Epithelial cell of proximal tubule (primary cell): ENCODE measurements around the gene SUMO2. TPM values are rescaled to one million over a fixed set of nuclear protein-coding genes. Genes with fewer than 3 reads are reported as not detected.

Source experiments
- DNase-seq: peaks from one replicate; pipeline ENCODE4 v3.0.0-alpha.2; 2011; ENCODE audit warnings: low read depth
- H3K4me3 ChIP-seq: 2 replicates; pipeline ENCODE4 v1.5.1; 2011; ENCODE audit warnings: low read depth, mild to moderate bottlenecking, low read length
- CTCF ChIP-seq: conservative IDR thresholded peaks from 2 replicates; pipeline ENCODE4 v1.5.1; 2012; ENCODE audit warnings: low read depth, mild to moderate bottlenecking, low read length
- total RNA-seq: library from RNA; depleted of rRNA; stranded (reverse); fragments of >200 nt; gene quantifications from 2 replicates; pipeline ENCODE4 v1.2.3, GENCODE V29; 2015

Gene SUMO2
- total RNA-seq, 1 donor from 2014 or later, result 166 TPM

- H3K4me3 ChIP-seq, result peak overlapping the region; percentile 97
- TF ChIP-seq CTCF, result no peak
- DNase-seq, result no peak
Measured at GRCh38 chr17:75182319-75182568, 515 bp downstream of the SUMO2 start.

- no peak for TF ChIP-seq CTCF
- no peak for DNase-seq
- H3K4me3 ChIP-seq, result peak overlapping the region; percentile 97
Measured at GRCh38 chr17:75181608-75182318, 996 bp downstream of the SUMO2 start.

- peak overlapping the region; percentile 97 for H3K4me3 ChIP-seq
- DNase-seq, result no peak
- TF ChIP-seq CTCF, result no peak
Measured at GRCh38 chr17:75181110-75181509, 1.6 kb downstream of the SUMO2 start.

GRCh38 chr17:75178453-75178852 lies 4.3 kb downstream of the SUMO2 start:
- no peak overlapping the region for H3K4me3 ChIP-seq
- TF ChIP-seq CTCF, result no peak
- no peak for DNase-seq

- TF ChIP-seq CTCF, result no peak
- DNase-seq, result no peak
Measured at GRCh38 chr17:75176625-75177024, 6.1 kb downstream of the SUMO2 start.

GRCh38 chr17:75174996-75175395 lies 7.8 kb downstream of the SUMO2 start:
- no peak overlapping the region for H3K4me3 ChIP-seq
- DNase-seq, result no peak
- no peak for TF ChIP-seq CTCF

More at GRCh38 chr17:75176625-75177024, 6.1 kb downstream of the SUMO2 start:
- no peak overlapping the region for H3K4me3 ChIP-seq

- no peak for DNase-seq
- H3K4me3 ChIP-seq, result no peak overlapping the region
- TF ChIP-seq CTCF, result no peak
Measured at GRCh38 chr17:75173526-75173925, 9.2 kb downstream of the SUMO2 start.
